Endothelial cell of umbilical vein (primary cell): ENCODE data around the gene THBD. TPM values are rescaled to one million over a fixed set of nuclear protein-coding genes. Genes with fewer than 3 reads are reported as not detected.

Experiments
- BruUV-seq: library from RNA; stranded (reverse); fragments of 400-500 nt; replicated peaks from 2 replicates; lab custom pipeline; 2021; lab: Mats Ljungman, UMichigan
- CTCF ChIA-PET: fragments of 300-600, 350-600 bp; sonication (Branson Sonifier 250); formaldehyde crosslinking; loops from one replicate; lab custom pipeline; 2021; ENCODE audit warnings: antibody characterized with exemption, inconsistent platforms; lab: Charles Lee
- POLR2A ChIA-PET: fragments of 300-600, 350-600 bp; sonication (Branson Sonifier 250); formaldehyde crosslinking; loops from one replicate; lab custom pipeline; 2021; ENCODE audit warnings: antibody characterized with exemption, inconsistent platforms; lab: Charles Lee
- DNase-seq: peaks from one replicate; pipeline ENCODE4 v3.0.0-alpha.2; 2011; ENCODE audit warnings: low read depth, low spot score
- FAIRE-seq: peaks from 2 replicates; lab custom pipeline; 2011; peaks lifted over from hg19 to GRCh38; lab: Jason Lieb, UNC
- H2AFZ ChIP-seq: 2 replicates; pipeline ENCODE4 v1.6.0; 2012; ENCODE audit warnings: low read depth, low read length, control low read depth, inconsistent platforms
- H3K27ac ChIP-seq: 2 replicates; pipeline ENCODE4 v1.5.1; 2011; ENCODE audit warnings: low read depth, mild to moderate bottlenecking, control low read depth, low read length, moderate library complexity; ENCODE audit not compliant: insufficient read depth
- H3K27me3 ChIP-seq, 2 experiments: 2 replicates each; pipeline versions ENCODE4 v1.6.0 to v1.6.1; 2011; ENCODE audit warnings: low read length in 2 of 2, mixed read lengths in 1 of 2; ENCODE audit not compliant: control insufficient read depth in 2 of 2, insufficient read depth in 2 of 2
- H3K36me3 ChIP-seq, 2 experiments: 2 replicates in 1 of 2; 3 replicates in 1 of 2; pipeline ENCODE4 v1.5.1; 2011; ENCODE audit warnings: low read length in 2 of 2, mild to moderate bottlenecking in 1 of 2, moderate library complexity in 1 of 2; ENCODE audit not compliant: control insufficient read depth in 2 of 2, insufficient read depth in 2 of 2; ENCODE audit errors: extremely low read depth in 1 of 2
- H3K4me1 ChIP-seq: 3 replicates; pipeline ENCODE4 v1.5.1; 2011; ENCODE audit warnings: mild to moderate bottlenecking, low read length; ENCODE audit not compliant: control insufficient read depth, insufficient read depth; ENCODE audit errors: extremely low read depth
- H3K4me2 ChIP-seq: 2 replicates; pipeline ENCODE4 v1.6.1; 2011; ENCODE audit warnings: low read length, control low read depth, mixed read lengths; ENCODE audit not compliant: insufficient read depth
- H3K4me3 ChIP-seq, 3 experiments: fragments of 200-600 bp in 1 of 3; sonication (generic), shearing (Covaris generic) in 1 of 3; replicated peaks in 1 of 3; 2 replicates each; pipeline ENCODE4 v1.5.1; 2011 to 2016; ENCODE audit warnings: control low read depth in 3 of 3, low read length in 3 of 3, mild to moderate bottlenecking in 2 of 3, inconsistent platforms in 1 of 3, low read depth in 1 of 3, moderate library complexity in 1 of 3; ENCODE audit not compliant: insufficient read depth in 1 of 3
- H3K79me2 ChIP-seq: 2 replicates; pipeline ENCODE4 v1.6.0; 2012; ENCODE audit warnings: low read length, inconsistent platforms; ENCODE audit not compliant: control insufficient read depth, insufficient read depth
- H3K9ac ChIP-seq: replicated peaks from 2 replicates; pipeline ENCODE3; 2011; ENCODE audit warnings: low read length, control low read depth; ENCODE audit not compliant: insufficient read depth; ENCODE audit errors: extremely low read depth
- H3K9me1 ChIP-seq: replicated peaks from 3 replicates; pipeline ENCODE4 v1.6.0; 2011; ENCODE audit warnings: mild to moderate bottlenecking, low read length; ENCODE audit not compliant: control insufficient read depth, insufficient read depth; ENCODE audit errors: extremely low read depth
- H3K9me3 ChIP-seq: replicated peaks from 2 replicates; pipeline ENCODE4 v1.5.1; 2012; ENCODE audit warnings: low read length, inconsistent platforms; ENCODE audit not compliant: control insufficient read depth, insufficient read depth
- H4K20me1 ChIP-seq: replicated peaks from 2 replicates; pipeline ENCODE3; 2011; ENCODE audit warnings: mild to moderate bottlenecking, low read length; ENCODE audit not compliant: control insufficient read depth, insufficient read depth; ENCODE audit errors: extremely low read depth
- CTCF ChIP-seq, 2 donors: IDR thresholded peaks; 1 replicate in 1 of 2; 2 replicates in 1 of 2; pipeline ENCODE4 v1.5.1; 2011; ENCODE audit warnings: low read length in 2 of 2, mild to moderate bottlenecking in 2 of 2, moderate library complexity in 2 of 2, control low read depth in 1 of 2, inconsistent platforms in 1 of 2, low read depth in 1 of 2; ENCODE audit not compliant: insufficient read depth in 1 of 2; ENCODE audit errors: extremely low read depth in 1 of 2
- EZH2 ChIP-seq: IDR thresholded peaks from 2 replicates; pipeline ENCODE4 v1.6.1; 2012; ENCODE audit warnings: borderline replicate concordance, low read depth, mild to moderate bottlenecking, moderate library complexity, low read length, inconsistent platforms; ENCODE audit not compliant: severe bottlenecking
- GATA2 ChIP-seq: IDR thresholded peaks from 2 replicates; pipeline ENCODE4 v1.7.0; 2011; ENCODE audit warnings: low read depth, mild to moderate bottlenecking, moderate library complexity, mixed read lengths, low read length; ENCODE audit not compliant: insufficient read length, insufficient read depth
- JUN ChIP-seq: IDR thresholded peaks from 2 replicates; pipeline ENCODE4 v1.6.1; 2011; ENCODE audit warnings: borderline replicate concordance, low read depth; ENCODE audit not compliant: insufficient read length, insufficient read depth
- MYC ChIP-seq: IDR thresholded peaks from one replicate; pipeline ENCODE4 v1.6.1; 2011; ENCODE audit warnings: mild to moderate bottlenecking, low read depth, low read length
- POLR2A ChIP-seq: IDR thresholded peaks from 2 replicates; pipeline ENCODE4 v1.6.1; 2012; ENCODE audit warnings: low read depth, mild to moderate bottlenecking, control low read depth, low read length
- POLR2AphosphoS5 ChIP-seq: IDR thresholded peaks from 2 replicates; pipeline ENCODE4 v1.6.1; 2012; ENCODE audit warnings: low read depth, mild to moderate bottlenecking, control low read depth, low read length, moderate library complexity; ENCODE audit not compliant: insufficient read depth
- dilution Hi-C: fragments of 300-500 bp; cut with MboI; formaldehyde crosslinking; loops from one replicate; pipeline ENCODE4 v1.15.0; 2019; ENCODE audit warnings: low sequenced_read_pairs; ENCODE audit not compliant: extremely low pct_ligation_motif_present
- intact Hi-C: fragments of 100-400 bp; cut with micrococcal nuclease; formaldehyde crosslinking; loops from one replicate; pipeline ENCODE4 v1.10.0; 2022
- polyA plus RNA-seq, 4 experiments: library from polyadenylated mRNA; depleted of rRNA in 3 of 4; stranded (reverse) in 3 of 4; unstranded in 1 of 4; fragments of >200 nt; gene quantifications; 2 replicates each; pipeline versions ENCODE4 v1.2.1 to v1.2.3, GENCODE V29; 2011 to 2012; ENCODE audit warnings: missing spikeins in 1 of 4
- total RNA-seq: library from RNA; stranded (reverse); gene quantifications from 2 replicates; pipeline ENCODE4 v1.2.3, GENCODE V29; 2021

THBD gene
- total and polyA plus RNA-seq, 2 donors (not counting 3 experiments of a cell fraction or from before 2014, with no cell fraction given), result 17.1 to 28.0 TPM

DNA sequence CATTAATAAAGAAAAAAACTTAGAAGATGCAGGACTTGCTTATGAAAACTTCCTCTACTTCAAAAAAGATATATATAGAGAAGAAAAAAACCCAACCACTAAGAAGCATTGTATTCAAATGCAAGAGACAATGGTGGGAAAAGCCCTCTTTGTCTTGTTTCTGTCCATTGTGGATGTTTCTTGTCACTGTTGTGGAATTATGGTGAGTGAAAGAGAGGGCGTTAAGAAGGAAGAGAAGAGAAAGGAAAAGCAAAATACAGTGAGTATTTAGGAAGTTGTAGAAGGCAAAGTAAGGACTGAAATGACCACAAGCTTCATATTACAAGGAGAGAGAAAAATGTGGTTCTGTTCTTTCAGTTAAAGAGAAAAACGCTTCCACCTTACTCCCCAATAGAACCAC is 14.1 kb upstream of the THBD start:
- H3K9ac ChIP-seq, result no peak overlapping the region
- POLR2A ChIA-PET, result no interaction called here
- H3K79me2 ChIP-seq, result no peaks in the 10 kb centered on the region
- FAIRE-seq (peak; percentile 12), DNase-seq (peak; percentile 80)
- H3K4me3 ChIP-seq, result no peak overlapping the region
- no TSS peak for BruUV-seq
- no peak overlapping the region for H3K27ac ChIP-seq
- H3K27me3 ChIP-seq, result no peaks in the 10 kb centered on the region
- no peaks in the 10 kb centered on the region for H4K20me1 ChIP-seq
- H3K9me1 ChIP-seq, result no peaks in the 10 kb centered on the region
- no peaks in the 10 kb centered on the region for H3K9me3 ChIP-seq
- CTCF ChIA-PET, result interaction anchor here (0.6 to 4.8 kb wide), 7 partner anchors 13 to 277 kb away, joined by 3 to 22 read pairs (median 5); no protein-coding TSS in a partner anchor
- H2AFZ ChIP-seq, result no peak overlapping the region
- no peak for TF ChIP-seq CTCF (IDR thresholded peaks at IDR 0.05; ENCODE audit: extremely low read depth in 1 of 2, insufficient read depth in 1 of 2, low read depth in 1 of 2, low read length in 2 of 2)
- TF ChIP-seq GATA2, result no peak
- TF ChIP-seq POLR2A, result no peak
- TF ChIP-seq MYC, result no peak
- no peak for TF ChIP-seq POLR2AphosphoS5
- TF ChIP-seq EZH2, result no peak
- no peak for TF ChIP-seq JUN
- no peaks in the 10 kb centered on the region for H3K36me3 ChIP-seq
- dilution Hi-C loops, result no loop called here
- intact Hi-C loops, result no loop called here
- H3K4me2 ChIP-seq, result no peak overlapping the region
- H3K4me1 ChIP-seq, result peaks cover 29% of the 10 kb centered on the region
